ENCODE results near the gene SLAMF8. TPM values are rescaled to one million over a fixed set of nuclear protein-coding genes. Genes with fewer than 3 reads are reported as not detected.

Gene SLAMF8
- total and polyA plus RNA-seq, 2 donors (not counting 1 experiment from before 2014, with no cell fraction given): 0.54 TPM; not detected in 1

DNA sequence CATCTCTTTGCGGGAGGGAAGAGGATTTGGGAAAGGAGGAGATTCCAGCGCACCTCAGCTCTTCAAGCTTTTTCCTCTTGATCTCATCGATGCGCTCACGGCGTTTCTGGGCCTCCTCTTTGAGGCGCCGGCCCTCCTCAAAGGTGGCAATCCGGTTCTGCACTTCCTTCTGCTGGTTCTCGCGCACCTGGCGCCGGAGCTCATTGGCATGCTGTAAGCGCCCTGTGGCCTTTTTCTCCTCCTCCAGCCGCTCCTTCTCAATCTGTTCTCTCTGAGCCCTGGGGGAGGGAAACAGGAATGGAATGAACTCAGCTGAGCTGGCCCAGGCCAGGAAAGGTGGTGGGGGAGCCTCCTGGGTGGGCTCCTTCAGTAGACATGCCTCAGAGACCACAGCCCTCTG is 46.2 kb downstream of the SLAMF8 start:
- Histone ChIP-seq H3K9me3 (ENCODE audit: control extremely low read depth in 1 of 3, control insufficient read depth in 2 of 3, insufficient read depth in 1 of 3, low read length in 2 of 3) (no peaks in the 10 kb centered on the region), H3K9ac (ENCODE audit: low read length) (no peak overlapping the region), H4K20me1 (ENCODE audit: control insufficient read depth, insufficient read depth, low read length, poor library complexity, severe bottlenecking) (no peaks in the 10 kb centered on the region), H2AFZ (ENCODE audit: insufficient read depth, low read depth, low read length, poor library complexity, severe bottlenecking) (no peak overlapping the region), H3K4me3 (ENCODE audit: control extremely low read depth in 1 of 5, extremely low read depth in 1 of 5, insufficient read depth in 1 of 5, low read depth in 2 of 5, low read length in 4 of 5) (no peak overlapping the region), H3K79me2 (ENCODE audit: control insufficient read depth, insufficient read depth, low read length) (no peaks in the 10 kb centered on the region), H3K36me3 (replicated peaks in 1 of 2; ENCODE audit: control extremely low read depth in 1 of 2, control insufficient read depth in 1 of 2, extremely low read depth in 1 of 2, insufficient read depth in 2 of 2, low read length in 1 of 2) (no peaks in the 10 kb centered on the region), H3K4me1 (ENCODE audit: control insufficient read depth in 2 of 2, insufficient read depth in 2 of 2, low read length in 2 of 2) (no peaks in the 10 kb centered on the region), H3K4me2 (replicated peaks; ENCODE audit: low read depth, low read length, poor library complexity, severe bottlenecking) (no peak overlapping the region), H3K27me3 (replicated peaks in 1 of 4; ENCODE audit: control extremely low read depth in 1 of 4, control insufficient read depth in 3 of 4, insufficient read depth in 4 of 4, low read length in 3 of 4) (no peaks in the 10 kb centered on the region), H3K27ac (ENCODE audit: low read length in 2 of 2) (no peak overlapping the region)
- ATAC-seq (ENCODE audit: low read depth) (no peak), DNase-seq (no peak)
- intact Hi-C loops (cut with micrococcal nuclease): no loop called here
- POLR2A ChIA-PET: no interaction called here
- Mint-ChIP-seq H3K27me3 (peaks cover 16% of the 10 kb centered on the region), H3K4me3 (no peak overlapping the region), H3K4me1 (no peaks in the 10 kb centered on the region), H3K27ac (no peak overlapping the region), H3K9me3 (ENCODE audit: insufficient read depth) (no peaks in the 10 kb centered on the region)
- CTCF ChIA-PET: interaction anchor here (1.2 to 2.0 kb wide), 2 partner anchors 16 to 63 kb away, joined by 3 to 7 read pairs; no protein-coding TSS in a partner anchor
- TF ChIP-seq CTCF (IDR thresholded peaks at IDR 0.05): no peak
- TF ChIP-seq EZH2 (IDR thresholded peaks at IDR 0.05; ENCODE audit: borderline replicate concordance, insufficient read depth, low read depth, low read length, poor library complexity, severe bottlenecking): no peak
- 94% methylated on average over 13 of the region's 15 CpGs for WGBS (ENCODE audit: insufficient coverage)

- intact Hi-C loops (cut with micrococcal nuclease): no loop called here
- POLR2A ChIA-PET: no interaction called here
- 100% methylated on average over 1 of the region's 4 CpGs for WGBS (ENCODE audit: insufficient coverage)
These were observed 47.0 kb downstream of the SLAMF8 start for GRCh38 chr1:159873530-159874143.

More at GRCh38 chr1:159873530-159874143, 47.0 kb downstream of the SLAMF8 start:
- Histone ChIP-seq H3K27me3 (replicated peaks in 1 of 4; ENCODE audit: control extremely low read depth in 1 of 4, control insufficient read depth in 3 of 4, insufficient read depth in 4 of 4, low read length in 3 of 4) (no peaks in the 10 kb centered on the region), H3K9me3 (ENCODE audit: control extremely low read depth in 1 of 3, control insufficient read depth in 2 of 3, insufficient read depth in 1 of 3, low read length in 2 of 3) (no peaks in the 10 kb centered on the region), H3K36me3 (replicated peaks in 1 of 2; ENCODE audit: control extremely low read depth in 1 of 2, control insufficient read depth in 1 of 2, extremely low read depth in 1 of 2, insufficient read depth in 2 of 2, low read length in 1 of 2) (no peaks in the 10 kb centered on the region), H3K79me2 (ENCODE audit: control insufficient read depth, insufficient read depth, low read length) (no peaks in the 10 kb centered on the region), H4K20me1 (ENCODE audit: control insufficient read depth, insufficient read depth, low read length, poor library complexity, severe bottlenecking) (no peaks in the 10 kb centered on the region), H2AFZ (ENCODE audit: insufficient read depth, low read depth, low read length, poor library complexity, severe bottlenecking) (no peak overlapping the region), H3K4me1 (ENCODE audit: control insufficient read depth in 2 of 2, insufficient read depth in 2 of 2, low read length in 2 of 2) (no peaks in the 10 kb centered on the region), H3K9ac (ENCODE audit: low read length) (no peak overlapping the region), H3K4me3 (ENCODE audit: control extremely low read depth in 1 of 5, extremely low read depth in 1 of 5, insufficient read depth in 1 of 5, low read depth in 2 of 5, low read length in 4 of 5) (no peak overlapping the region), H3K27ac (ENCODE audit: low read length in 2 of 2) (no peak overlapping the region), H3K4me2 (replicated peaks; ENCODE audit: low read depth, low read length, poor library complexity, severe bottlenecking) (no peak overlapping the region)
- CTCF ChIA-PET: interaction anchor here (1.2 to 2.0 kb wide), 3 partner anchors 16 to 62 kb away, joined by 3 to 7 read pairs (median 4); no protein-coding TSS in a partner anchor
- no peaks in the 10 kb centered on the region for H3K9me3 Mint-ChIP-seq (ENCODE audit: insufficient read depth)
- no peak overlapping the region for H3K4me3 Mint-ChIP-seq
- ATAC-seq (ENCODE audit: low read depth) (no peak), DNase-seq (no peak)
- peaks cover 16% of the 10 kb centered on the region for H3K27me3 Mint-ChIP-seq
- no peak for TF ChIP-seq EZH2 (IDR thresholded peaks at IDR 0.05; ENCODE audit: borderline replicate concordance, insufficient read depth, low read depth, low read length, poor library complexity, severe bottlenecking)
- no peak for TF ChIP-seq CTCF (IDR thresholded peaks at IDR 0.05)
- no peaks in the 10 kb centered on the region for H3K4me1 Mint-ChIP-seq
- no peak overlapping the region for H3K27ac Mint-ChIP-seq
